GM10847 (cell line): ENCODE results near the gene PLCB2.

ENCODE experiments used
- POLR2A ChIP-seq: IDR thresholded peaks from 2 replicates; pipeline ENCODE4 v1.6.1; 2011; ENCODE audit not compliant: insufficient read length; ENCODE audit errors: extremely low read depth

Gene PLCB2

DNA sequence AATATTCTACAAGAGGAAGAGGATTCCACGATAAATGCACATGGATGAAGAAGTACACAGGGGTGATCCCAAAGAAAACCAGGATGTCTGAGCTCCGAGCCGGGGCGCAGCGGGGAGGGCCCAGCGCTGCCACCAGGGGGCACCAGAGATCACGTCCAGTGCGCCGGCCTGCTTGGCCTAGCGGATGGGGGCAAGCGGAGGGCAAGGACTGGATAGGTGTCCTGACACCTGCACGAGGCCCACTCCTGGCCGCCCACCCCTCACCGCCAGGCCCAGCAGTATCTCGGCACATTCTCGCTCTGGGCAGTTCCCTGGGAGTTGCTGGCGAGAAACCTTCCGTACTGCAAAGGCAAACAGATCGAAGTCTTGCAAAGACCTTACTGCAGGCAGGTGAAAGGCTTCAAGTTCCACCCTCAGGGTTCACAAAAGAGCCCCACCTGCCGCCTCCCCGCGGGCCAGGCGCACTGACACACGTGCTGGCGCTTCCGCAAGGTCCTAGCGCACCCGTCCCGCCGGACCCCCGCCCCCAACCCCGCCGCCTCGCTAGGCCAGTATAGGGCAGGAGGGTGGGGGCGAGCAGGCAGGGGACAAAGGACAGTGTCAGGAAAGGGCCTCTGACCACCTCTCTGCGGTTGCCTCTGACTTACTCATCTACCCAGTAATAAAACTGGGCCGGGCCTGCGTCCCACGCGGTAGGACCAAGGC, 28.1 kb downstream of the PLCB2 start:
- no peak for TF ChIP-seq POLR2A

DNA sequence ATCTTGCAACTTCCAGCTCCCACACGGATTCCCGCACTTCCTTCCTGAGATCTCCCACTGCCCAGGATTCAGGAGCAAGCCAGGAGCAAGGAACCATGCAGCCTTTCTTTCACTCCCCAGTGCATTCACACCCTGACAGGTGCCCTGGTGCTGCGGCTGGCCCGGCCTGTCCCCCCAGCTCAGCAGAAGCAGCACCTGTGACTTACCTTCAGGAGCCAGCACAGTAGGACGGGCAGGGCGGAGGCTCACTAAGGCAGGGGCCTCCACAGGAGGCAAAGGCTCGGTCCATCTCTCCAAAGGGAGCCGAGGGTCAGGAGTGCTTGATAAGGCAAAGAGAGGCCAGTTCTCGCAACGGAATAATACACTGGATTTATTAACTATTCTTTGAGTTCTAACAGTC, 29.7 kb downstream of the PLCB2 start:
- no peak for TF ChIP-seq POLR2A

DNA sequence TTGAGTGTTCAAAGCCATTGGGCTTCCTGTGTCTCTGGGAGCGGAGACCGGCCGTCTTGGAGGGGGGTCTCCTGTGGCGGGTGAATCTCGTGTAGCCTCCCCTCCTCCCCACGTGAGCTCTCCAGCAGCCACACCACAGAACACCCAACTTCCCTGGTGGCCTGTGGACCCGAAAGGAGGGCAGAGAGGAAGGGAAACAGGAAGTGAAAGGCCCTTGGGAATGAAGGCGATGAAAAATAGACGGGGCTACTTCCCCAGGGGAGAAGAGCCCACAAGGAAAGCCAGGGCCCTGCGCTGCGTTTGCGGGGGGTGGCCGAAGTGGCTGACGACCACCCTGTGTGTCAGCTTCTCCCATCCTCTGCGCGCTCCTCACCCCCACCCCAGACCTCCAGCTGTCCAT, 30.3 kb downstream of the PLCB2 start:
- no peak for TF ChIP-seq POLR2A

DNA sequence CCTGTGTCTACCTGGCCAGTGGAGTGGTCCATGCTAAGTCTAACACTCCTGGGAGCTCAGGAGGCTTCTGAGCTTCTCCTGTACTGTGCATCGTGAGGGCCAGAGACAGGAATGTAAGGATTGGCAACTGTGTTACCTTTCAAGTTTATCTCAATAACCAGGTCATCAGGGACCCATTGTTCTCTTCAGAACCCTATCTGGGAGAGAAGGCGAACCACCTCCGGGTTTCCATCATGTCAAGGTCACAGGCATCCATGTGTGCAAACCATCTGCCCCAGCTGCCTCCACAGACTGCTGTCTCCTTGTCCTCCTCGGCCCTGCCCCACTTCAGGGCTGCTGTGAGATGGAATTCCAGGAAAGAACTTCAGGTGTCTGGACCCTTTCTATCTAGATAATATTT, 30.8 kb downstream of the PLCB2 start:
- TF ChIP-seq POLR2A: no peak

DNA sequence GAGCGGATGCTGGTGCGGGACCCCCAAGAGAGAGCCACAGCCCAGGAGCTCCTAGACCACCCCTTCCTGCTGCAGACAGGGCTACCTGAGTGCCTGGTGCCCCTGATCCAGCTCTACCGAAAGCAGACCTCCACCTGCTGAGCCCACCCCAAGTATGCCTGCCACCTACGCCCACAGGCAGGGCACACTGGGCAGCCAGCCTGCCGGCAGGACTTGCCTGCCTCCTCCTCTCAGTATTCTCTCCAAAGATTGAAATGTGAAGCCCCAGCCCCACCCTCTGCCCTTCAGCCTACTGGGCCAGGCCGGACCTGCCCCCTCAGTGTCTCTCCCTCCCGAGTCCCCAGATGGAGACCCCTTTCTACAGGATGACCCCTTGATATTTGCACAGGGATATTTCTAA, 31.8 kb downstream of the PLCB2 start:
- TF ChIP-seq POLR2A: no peak

DNA sequence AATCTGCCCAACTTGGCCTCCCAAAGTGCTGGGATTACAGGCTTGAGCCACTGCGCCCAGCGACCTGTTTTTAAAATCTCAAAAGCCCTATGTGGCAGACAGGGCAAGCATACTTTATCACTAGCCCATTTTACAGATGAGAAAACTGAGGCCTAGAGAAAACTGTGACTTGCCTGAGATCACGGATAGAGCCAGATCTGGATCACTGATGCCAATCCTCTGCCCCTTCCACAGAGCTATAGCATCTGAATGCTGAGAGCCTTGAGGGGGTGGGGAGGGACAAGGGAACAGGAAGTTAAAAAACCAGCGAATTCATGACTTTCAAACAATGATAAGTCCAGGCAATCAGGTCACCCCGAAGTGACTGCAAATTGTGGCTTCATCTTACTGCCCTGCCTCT, 32.2 kb downstream of the PLCB2 start:
- no peak for TF ChIP-seq POLR2A

DNA sequence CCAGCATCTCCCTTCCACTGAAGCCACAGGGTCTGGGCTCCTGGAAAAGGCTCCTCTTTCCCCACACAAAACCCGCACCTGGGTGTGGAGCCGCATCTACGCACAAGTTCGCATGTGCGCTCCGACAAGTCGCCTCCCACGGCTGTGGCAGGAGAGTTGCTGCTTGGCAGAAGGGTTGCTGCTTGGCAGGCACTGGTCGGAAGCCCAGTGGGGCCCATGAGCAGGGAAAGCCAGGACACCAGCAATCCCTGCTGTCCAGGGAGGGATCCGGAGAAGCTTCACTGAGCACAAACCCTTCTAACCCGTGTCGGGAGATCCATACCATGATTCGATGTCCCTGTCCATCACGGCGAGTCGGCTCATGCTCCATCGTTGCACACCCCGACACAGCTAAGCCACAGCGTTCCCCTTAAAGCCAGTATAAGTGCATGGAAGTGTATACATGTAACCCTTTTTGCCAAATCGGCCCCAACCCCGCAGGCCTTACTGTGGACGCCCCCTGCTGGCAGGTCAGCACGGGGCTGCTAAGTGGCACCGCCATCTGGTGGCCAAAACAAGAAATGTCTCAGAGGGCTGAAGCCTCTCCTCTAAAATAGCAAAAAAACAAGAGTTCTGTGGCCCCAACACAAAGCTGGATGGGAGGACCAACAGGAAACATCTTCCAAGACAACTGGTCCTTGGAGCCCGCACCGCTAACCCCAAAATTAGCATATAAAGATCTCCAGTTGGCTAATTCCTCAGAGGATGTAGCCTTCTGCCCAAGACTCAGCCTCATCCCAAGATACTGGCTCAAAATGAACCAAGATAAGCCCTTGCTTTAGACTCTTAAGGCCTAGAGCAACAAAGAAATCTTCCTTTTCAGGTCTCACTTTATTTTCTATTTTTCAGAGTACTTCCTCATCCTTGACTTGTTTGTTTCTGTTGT, 33.1 kb downstream of the PLCB2 start:
- no peak for TF ChIP-seq POLR2A

DNA sequence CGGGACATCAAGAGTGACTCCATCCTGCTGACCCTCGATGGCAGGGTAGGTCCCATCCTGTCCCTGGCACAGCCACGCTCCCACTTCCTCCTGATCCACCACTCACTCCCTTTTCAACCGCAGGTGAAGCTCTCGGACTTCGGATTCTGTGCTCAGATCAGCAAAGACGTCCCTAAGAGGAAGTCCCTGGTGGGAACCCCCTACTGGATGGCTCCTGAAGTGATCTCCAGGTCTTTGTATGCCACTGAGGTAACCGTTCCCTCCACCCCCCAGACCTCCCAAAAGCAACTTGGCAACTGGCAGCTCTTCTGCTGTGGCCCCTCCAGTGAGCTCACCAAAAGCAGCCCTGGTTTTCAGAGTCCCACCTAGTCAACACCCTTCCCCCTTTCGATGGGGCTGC, 34.3 kb downstream of the PLCB2 start:
- TF ChIP-seq POLR2A: no peak

DNA sequence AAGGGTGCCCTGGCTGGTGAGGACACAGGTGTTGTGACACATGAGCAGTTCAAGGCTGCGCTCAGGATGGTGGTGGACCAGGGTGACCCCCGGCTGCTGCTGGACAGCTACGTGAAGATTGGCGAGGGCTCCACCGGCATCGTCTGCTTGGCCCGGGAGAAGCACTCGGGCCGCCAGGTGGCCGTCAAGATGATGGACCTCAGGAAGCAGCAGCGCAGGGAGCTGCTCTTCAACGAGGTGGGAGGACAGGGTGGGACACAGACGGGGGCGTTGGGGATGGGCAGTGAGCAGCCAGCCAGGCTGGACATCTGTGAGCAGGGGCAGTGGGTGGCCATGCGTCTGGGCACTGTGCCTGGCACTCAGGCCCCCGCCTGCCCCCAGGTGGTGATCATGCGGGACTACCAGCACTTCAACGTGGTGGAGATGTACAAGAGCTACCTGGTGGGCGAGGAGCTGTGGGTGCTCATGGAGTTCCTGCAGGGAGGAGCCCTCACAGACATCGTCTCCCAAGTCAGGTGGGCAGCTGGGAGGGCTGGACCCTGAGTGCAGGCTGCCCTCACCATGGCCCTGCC, 35.2 kb downstream of the PLCB2 start:
- no peak for TF ChIP-seq POLR2A

DNA sequence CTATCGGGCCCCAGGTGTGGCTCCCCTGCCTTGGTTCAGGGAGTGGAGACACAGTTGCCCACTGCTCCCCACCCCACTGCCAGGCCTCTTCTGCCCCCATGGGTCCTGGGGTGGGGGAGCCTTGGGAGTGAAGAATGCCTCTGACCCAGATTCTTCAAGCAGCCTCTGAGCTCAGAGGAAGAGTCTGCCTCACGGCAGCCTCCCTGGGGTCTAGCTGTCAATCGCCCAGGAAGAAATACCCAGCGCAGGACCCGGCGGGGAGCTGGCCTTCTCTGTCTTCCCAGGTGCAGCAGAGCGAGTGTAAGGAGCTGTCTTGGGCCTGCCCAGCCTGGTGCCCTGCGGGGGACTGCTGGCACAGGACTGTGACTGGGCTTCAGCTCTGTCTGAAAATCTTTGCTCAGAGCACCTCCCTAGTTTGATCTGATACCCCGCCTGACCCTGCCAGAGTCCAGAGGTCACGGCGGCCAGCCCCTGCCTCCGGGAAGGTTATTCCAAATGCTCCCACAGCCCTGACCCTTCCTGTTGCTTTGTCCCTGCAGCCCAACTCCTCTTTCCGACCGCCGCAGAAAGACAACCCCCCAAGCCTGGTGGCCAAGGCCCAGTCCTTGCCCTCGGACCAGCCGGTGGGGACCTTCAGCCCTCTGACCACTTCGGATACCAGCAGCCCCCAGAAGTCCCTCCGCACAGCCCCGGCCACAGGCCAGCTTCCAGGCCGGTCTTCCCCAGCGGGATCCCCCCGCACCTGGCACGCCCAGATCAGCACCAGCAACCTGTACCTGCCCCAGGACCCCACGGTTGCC, 35.9 kb downstream of the PLCB2 start:
- no peak for TF ChIP-seq POLR2A

DNA sequence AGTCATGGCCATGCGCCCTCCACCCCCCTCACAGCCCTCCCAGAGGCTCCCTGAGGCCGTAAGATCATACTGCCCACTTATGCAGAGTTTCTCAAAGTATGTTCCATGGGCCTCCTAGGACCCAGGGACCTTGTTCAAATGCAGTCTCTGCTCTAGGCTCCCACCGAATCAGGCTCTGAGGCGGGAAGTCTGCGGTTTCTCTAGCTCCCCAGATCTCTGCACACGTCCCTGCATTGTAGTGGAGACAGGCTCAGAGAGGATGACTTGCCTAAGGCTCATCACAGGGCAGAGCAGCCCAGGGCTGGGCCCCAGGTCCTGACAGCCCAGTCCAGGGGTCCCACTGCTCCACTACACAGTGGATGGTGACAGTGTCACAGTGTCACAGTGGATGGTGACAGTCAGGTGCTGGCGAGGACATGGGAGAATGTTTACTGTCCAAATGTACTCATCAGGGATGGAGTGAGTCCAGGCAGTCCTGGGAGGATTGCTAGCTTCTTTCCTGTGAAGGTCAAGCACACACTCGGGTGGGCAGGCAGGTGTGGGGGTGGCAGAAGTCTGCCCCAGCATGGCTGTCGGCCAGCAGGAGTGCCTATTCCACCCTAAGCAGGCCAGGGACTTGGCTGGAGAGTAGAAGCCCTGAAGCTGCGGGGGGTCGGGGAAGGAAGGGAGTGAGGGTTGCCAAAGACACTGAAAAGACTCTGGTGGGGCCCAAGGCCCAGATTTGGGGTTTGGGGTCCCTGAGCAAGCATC, 37.3 kb downstream of the PLCB2 start:
- TF ChIP-seq POLR2A: no peak

DNA sequence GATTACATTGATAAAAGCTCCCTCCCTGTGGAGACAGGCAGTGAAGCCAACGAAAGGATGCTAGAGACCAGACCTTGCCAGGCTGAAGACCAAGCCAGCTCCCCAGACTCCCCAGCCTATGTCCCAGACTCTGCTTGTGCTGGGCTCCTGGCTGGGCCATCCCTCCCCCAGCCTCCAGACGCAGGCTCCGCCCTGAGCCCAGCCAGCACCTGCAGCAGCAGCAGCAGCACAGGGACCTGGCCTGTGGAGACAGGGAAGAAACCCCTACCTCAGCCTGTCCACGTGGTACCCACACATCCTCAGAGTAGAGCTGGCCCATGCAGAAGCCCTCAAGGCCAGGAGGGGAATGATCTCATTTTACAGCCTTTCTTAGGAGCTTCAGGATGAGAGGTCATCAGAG, 38.1 kb downstream of the PLCB2 start:
- no peak for TF ChIP-seq POLR2A

DNA sequence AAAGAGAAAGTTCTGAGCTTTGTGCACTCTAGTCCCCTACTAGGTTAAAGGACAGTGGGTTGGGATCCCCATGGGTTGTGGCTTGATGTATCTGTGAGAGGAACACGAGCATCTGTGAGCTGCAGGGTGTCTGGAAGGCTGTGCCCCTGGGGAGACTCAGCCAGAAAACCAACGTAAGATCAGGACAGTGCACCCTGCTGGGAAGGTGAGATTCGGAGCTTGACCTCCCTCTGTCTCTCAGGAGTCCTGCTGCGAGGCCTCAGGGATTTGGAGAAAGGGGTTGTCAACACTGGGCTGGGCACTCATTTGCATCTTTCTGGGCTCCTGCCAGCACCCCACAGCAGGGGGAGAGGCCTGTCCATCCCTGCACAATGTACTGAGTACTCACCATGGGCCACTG, 40.1 kb downstream of the PLCB2 start:
- TF ChIP-seq POLR2A: no peak

DNA sequence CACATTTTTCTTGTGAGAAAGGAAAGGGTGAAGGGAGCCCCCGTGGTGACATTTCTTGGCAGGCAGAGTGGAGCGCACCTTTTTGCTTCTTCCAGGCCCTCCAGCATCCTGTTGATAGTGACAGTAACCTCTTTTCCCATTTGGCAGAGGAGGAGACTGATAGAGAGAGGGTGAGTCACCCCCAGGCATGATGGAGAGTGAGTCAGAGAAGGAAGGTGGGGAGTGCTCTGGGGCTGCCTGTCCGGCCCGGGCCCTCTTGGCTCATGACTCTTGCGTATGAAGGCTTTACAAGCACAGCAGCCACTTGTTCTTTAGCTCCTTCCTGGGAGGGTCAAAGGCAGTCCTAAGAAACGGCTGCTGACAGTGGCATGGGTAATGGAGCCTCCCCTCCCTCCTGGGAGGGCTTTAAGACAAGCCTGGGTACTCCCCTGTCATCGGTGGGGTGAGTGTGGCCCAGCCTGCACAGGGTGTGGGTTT, 40.9 kb downstream of the PLCB2 start:
- TF ChIP-seq POLR2A: no peak
